Effector CD4-positive, alpha-beta T cell (primary cell): ENCODE measurements around the gene SLIT3.

Experiments
- DNase-seq: peaks from one replicate; pipeline ENCODE4 v3.0.0-alpha.2; 2020

The SLIT3 gene

GRCh38 chr5:168914491-168914890, 386.4 kb downstream of the SLIT3 start:
- no peak for DNase-seq

GRCh38 chr5:168910874-168911273, 390.1 kb downstream of the SLIT3 start:
- DNase-seq = no peak

- no peak for DNase-seq
Measured at GRCh38 chr5:168908207-168908606, 392.7 kb downstream of the SLIT3 start.

- DNase-seq = no peak
Measured at GRCh38 chr5:168903061-168903460, 397.9 kb downstream of the SLIT3 start.

- no peak for DNase-seq
Measured at GRCh38 chr5:168899673-168900072, 401.3 kb downstream of the SLIT3 start.

- no peak for DNase-seq
Measured at GRCh38 chr5:168899264-168899663, 401.7 kb downstream of the SLIT3 start.

- DNase-seq = no peak
Measured at GRCh38 chr5:168898247-168898911, 402.6 kb downstream of the SLIT3 start.

- DNase-seq = no peak
Measured at GRCh38 chr5:168897387-168898122, 403.4 kb downstream of the SLIT3 start.

- DNase-seq = no peak
Measured at GRCh38 chr5:168895295-168896071, 405.5 kb downstream of the SLIT3 start.

GRCh38 chr5:168893283-168893682, 407.7 kb downstream of the SLIT3 start:
- DNase-seq = no peak

GRCh38 chr5:168892618-168893186, 408.2 kb downstream of the SLIT3 start:
- DNase-seq = no peak

GRCh38 chr5:168890816-168891812, 409.8 kb downstream of the SLIT3 start:
- no peak for DNase-seq

GRCh38 chr5:168889039-168889438, 411.9 kb downstream of the SLIT3 start:
- DNase-seq = no peak

- DNase-seq = no peak
Measured at GRCh38 chr5:168887931-168888330, 413.0 kb downstream of the SLIT3 start.

GRCh38 chr5:168886157-168886556, 414.8 kb downstream of the SLIT3 start:
- DNase-seq = no peak

GRCh38 chr5:168885324-168886120, 415.4 kb downstream of the SLIT3 start:
- no peak for DNase-seq

GRCh38 chr5:168883991-168884390, 416.9 kb downstream of the SLIT3 start:
- no peak for DNase-seq

- no peak for DNase-seq
Measured at GRCh38 chr5:168883281-168883741, 417.6 kb downstream of the SLIT3 start.

GRCh38 chr5:168882283-168882682, 418.7 kb downstream of the SLIT3 start:
- no peak for DNase-seq

GRCh38 chr5:168881427-168882149, 419.4 kb downstream of the SLIT3 start:
- no peak for DNase-seq
